GM18517 (cell line): ENCODE results near the gene COL27A1.
"Not testable (repeated sequence)": the region's sequence is repeated elsewhere in the genome, so short reads cannot be mapped to it uniquely, and the experiment has no call there.

Experiments used
- ATAC-seq: cut with Tn5 transposase; IDR thresholded peaks from one replicate; pipeline ENCODE4 v1.9.1; 2021; ENCODE audit warnings: mild to moderate bottlenecking, moderate library complexity; ENCODE audit not compliant: unreplicated experiment

Gene COL27A1

DNA sequence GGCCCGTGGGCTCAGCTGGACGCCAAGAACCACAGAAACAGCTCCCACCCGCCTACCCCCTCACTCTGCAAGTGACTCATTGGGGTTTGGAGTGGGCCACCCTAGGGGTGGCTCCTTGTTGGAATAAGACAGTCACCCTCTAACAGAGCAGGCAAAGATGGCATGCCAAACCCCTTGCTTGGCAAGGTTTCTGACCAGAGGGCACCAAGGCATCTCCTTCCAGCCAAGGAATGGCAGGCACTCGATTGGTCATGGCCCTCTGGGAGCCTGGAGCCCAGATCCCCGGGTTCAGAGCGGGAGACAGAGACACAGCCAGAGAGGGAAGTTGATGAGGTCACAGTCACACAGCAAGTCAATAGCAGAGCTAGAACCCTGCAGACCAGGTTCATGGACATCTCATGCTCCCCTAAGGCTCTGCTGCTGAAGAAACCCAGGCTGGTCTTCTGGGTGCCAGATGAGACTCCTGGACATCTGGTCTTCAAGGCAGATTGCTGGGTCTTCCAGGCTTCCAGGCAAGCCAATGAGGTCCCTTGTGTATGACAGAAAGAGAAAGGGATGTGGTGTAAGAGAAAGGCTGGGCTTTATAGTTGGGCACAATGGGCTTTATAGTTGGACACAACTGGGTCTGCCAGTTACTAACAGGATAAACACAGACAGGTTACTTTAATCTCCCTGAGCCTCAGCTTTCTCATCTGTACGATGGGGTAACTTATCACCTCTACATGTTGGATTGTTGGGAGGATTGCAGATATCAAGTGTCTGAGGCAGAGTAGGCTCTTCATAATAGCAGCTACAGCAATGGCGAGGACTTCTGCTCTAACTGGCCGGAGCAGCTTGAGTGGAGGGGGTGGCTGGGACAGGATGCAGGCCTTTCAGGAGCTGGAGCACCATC is 33.0 kb upstream of the COL27A1 start:
- no peak for ATAC-seq

DNA sequence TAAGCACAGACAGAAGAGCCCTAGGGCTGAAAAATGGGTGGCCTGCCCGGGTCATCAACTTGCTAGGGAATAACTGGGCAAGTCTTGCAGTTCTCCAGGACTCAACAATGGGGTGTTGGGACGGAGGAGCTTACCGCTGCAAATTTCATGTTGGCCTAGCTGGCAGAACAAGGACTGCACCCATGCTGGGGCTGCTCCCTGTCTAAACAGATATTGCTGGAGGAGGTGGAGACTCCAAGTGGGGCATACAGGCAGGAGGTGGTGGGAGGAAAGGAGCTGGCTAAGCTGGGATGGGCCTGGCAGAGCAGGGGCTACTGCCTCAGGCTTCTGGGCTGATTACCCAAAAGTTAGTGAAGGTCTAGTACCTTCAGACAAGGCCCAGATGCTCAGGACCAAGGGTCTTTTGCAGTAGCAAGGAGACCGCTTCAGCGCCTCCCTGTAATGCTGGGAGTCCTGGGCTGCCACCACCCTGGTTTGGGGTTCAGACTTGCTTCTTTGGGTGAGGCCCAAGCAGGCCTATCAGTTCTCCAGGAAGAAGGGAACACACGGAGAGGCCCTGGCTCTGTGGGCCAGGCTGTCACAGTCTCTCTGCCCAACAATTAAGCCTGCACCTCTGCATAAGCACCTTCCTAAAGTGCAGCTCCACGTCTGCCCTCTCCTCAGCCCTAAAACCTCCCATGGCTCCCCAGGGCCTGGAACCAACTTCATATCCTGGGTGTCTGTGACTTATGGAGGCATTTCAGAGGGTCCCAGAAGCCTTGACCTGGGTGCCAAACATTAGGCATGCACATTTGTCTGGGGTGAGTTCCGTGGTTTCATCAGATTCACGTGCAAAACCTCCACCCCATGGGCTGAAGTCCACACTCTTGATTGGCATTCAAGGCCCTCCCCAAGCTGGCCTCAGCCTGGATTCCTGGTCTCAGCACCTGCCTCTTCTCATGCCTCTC is 32.0 kb upstream of the COL27A1 start:
- ATAC-seq = no peak

DNA sequence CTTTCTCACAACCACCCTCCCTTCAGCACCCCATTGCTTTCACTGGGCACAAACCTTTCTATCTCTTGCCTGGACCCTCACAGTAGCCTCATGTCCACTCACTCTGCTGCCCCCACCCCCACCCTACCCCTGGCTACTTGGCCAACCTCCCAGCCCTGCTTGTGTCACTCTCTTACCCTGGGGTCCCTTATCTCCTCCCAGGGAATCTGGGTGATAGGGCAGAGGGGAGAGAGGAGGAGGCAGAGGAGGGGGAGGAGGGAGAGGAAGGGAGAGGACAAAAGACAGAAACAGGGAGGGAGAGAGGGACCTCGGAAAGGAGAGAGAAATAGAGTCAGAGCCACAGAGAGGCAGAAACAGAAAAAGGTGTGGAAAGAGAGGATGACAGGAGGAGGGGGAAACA is 31.2 kb upstream of the COL27A1 start:
- no peak for ATAC-seq

DNA sequence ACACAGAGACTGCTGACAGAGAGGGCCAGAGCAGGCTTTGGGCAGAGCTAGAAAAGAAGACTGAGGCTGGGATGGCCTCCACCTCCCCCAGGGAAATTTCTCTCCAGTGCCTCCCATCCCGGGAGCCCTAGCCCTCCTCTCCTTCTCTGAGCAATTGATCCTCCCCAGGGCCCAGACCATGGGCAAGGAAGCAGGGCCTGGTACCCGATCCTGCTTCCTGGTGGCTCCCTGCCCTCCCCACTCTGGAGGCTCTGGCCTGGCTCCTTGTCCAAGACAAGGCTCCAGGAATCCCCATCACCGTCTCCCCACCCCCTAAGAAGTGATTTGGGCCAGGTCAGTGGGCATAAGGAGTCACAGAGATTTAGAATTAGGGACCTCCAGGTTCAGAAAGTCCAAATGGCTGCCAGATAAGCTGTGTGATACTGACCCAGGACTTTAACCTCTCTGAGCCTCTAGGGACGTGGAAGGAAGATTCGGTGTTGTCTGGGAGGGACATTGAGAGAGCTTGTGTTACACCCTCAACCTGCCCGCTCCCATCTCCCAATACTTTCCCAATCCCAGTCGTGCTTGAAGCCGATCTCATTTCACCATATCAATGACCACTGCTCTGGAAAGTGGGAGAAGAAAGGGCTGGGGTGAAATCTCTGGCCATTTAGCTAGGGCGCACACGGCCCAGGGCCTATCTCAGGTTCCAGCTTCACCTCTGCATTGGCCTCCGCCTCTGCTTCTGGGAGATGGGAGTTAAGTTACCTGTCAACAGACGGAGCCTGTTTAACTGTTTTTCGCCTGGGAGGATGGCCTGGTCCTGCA is 30.5 kb upstream of the COL27A1 start:
- ATAC-seq = no peak

DNA sequence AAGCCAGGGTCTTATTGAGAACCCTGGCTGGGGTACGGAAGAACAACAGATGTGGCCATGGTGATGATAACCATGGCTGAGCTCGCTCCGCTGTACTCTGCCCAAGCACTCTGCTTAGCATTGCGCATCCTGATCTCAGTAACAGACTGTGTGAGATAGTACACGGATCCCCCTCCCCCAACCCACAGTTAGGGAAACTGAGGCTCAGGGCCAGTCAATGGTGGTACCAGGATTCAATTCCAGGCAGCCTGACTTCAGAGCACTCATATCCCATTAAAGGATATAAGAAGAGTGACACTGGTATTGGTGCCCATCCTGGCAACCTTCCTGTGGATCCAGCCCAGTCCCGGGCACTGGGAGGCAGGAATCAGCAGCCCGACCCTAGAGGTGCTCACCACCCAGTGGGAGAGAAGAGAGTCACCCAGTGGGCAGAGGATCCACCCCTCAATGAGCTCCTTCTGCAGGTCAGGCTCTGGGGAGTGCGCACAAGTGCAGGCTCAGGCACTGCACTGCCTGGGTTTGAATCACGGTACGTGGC is 29.8 kb upstream of the COL27A1 start:
- no peak for ATAC-seq

DNA sequence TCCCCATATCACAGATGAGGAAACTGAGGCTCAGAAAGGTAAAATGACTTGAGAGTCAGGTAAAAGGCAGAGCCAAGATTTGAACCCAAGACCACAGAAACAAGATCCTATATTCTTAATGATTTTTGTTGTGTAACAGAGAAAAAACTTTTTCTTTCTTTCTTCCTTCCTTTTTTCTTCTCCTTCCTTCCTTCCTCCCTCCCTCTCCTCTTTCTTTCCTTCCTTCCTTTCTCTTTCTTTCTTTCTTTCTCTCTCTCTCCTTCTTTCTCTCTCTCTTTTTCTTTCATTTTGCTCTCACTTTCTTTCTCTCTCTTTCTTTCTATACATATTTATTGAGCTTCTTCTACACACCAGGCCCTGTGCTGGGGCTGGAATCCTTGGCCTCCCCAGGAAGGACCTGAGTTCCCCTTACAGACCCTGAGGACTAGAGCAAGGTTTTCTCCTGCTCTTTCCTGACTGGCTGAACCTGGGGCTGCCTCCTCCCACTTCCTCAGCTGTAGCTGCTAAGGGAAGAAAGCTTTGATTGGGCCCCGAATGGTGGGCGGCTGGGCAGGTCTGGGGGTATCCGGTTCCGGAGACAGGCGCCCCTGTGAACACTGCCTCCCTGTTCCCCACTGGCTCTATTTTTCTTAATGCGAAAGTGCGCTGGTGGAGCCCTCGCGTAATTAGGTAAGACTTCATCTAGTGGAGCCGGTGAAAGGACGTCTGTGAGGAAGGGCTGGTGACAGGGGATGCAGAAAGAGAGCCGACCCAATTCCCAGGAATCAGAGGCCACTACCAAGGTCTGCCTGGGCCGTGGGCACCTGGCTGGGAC is 28.9 kb upstream of the COL27A1 start:
- ATAC-seq = no peak

DNA sequence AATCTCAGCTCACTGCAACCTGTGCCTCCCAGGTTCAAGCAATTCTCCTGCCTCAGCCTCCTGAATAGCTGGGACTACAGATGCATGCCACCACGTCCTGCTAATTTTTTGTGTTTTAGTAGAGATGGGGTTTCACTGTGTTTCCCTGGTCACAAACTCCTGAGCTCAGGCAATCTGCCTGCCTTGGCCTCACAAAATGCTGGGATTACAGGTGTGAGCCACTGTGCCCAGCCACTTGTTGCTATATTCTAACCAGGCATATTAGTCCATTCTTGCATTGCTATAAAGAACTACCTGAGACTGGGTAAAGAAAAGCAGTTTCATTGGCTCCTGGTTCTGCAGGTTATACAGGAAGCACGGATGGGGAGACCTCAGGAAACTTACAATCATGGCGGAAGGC is 26.6 kb upstream of the COL27A1 start:
- ATAC-seq = not testable (repeated sequence)

DNA sequence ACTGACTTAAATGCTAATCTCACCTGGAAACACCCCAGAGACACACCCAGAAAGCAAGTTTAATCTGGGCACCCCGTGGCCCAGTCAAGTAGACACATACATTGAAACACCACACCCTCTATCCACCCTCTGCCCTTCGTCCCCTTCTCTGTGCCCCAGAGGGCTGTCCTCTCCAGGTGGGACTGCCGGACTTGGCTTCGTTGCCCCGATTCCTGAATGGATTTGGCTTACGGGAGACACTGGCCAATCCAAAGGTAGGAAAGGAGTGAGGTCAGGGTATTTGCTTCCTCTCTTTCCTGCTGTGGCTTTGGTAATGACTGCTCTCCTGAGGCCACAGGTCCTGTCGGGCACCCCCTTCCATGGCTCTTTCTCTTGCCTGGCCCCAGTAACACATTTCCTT is 25.2 kb upstream of the COL27A1 start:
- no peak for ATAC-seq

DNA sequence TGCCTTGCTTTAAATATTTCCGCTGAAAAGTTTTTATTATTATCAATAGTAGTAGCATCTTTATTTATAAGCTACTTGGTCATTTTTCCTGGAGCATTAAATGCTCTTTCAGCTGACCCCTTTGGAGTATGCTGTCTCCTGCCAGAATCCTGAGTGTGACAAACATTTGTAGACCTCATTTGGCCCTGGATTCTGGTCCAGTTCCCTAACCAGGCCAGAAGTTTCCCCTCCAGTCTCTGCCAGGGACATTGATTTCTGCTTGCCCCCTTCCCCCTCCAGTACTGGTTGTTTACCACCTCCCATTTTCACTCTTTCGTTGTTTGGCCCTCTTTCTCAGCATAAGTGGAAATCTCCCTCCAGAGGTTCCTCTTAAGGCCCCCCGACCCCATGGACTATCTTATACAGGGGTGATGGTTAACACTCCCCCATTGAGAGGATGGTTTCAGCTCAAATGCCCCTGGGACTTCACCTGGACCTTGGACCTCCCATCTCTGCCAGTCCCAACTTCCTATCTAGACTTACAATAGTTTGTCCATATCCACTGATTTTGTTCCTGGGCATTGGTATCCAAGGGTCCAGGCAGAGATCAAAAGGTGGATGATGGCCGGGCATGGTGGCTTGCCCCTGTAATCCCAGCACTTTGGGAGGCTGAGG is 24.6 kb upstream of the COL27A1 start:
- ATAC-seq = no peak

DNA sequence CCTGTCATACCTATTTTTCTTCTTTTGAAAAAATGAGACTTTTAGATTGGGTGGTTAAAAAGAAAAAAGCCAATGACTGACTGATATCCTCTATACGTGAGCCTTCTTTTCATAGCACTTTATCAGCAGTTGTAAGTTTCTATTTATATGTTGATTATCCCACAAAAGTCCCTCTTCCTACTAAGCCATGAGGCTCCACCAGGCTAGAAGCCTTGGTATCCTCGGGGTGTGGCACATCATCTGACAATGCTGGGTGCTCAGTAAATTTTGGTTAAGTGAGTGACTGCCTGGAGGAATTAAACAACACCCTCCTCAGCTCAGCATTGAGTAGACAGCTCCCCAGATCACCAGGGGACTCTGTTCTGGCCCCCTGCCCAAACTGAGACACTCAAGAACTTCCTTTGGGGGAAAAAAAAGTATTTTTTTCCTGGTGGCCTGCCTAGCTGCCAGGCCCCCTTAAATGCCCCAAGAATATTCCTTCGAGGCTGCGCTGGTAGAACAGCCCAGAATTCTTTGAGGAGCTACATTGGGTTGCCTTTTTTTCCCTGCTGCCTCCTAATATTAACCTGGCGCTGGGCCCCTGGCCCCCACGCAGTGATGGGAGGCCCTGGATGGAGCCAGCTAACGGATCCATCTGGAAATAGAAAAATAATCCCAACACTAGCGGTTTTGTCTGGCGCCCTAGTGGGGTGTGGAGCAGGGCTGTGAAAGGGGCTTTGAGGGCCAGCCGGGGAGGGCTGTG is 23.4 kb upstream of the COL27A1 start:
- no peak for ATAC-seq

DNA sequence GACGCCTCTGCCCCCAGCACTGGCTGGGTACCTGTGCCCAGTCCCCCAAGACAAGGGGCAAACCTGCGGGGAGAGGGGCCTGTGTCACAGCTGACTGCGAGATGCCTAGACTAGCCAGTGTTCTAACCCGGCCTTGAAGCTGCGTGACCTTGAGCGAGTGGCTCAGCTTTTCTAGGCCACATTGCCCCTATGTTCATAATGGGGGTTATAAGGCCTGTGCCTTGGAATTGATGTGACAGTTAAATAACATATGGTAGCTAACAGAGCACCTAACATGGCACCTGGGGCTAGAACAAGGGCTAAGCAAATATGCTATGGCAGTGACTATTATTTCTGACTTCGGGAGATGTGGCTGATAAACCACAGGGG is 22.8 kb upstream of the COL27A1 start:
- no peak for ATAC-seq

DNA sequence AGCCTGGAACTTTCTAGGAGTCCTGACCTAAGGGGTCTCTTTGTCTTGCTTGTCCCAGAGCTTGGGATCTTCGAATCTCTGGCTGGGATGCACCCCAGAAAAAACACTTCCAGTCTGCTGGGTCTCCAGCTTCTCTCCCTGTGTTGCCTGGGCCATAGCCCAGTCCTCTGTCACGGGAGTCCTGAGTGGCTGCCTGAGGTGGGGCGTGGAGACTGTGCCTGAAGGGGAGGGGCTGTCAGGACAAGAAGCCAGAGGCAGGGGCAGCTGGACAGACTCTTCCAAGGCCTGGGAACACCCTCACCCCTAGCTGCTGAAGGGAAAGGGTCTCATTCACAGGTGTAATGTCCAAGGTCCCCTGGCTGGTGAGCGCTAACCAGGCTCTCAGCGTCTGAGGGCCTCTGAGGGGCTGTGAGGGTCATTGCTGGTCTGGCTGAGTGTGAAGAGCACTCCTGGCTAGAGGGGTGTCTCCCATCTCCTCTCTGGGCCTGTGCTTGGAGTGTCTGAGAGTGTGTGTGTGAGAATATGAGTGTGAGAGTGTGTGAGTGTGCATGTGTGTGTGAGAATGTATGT is 20.4 kb upstream of the COL27A1 start:
- no peak for ATAC-seq

DNA sequence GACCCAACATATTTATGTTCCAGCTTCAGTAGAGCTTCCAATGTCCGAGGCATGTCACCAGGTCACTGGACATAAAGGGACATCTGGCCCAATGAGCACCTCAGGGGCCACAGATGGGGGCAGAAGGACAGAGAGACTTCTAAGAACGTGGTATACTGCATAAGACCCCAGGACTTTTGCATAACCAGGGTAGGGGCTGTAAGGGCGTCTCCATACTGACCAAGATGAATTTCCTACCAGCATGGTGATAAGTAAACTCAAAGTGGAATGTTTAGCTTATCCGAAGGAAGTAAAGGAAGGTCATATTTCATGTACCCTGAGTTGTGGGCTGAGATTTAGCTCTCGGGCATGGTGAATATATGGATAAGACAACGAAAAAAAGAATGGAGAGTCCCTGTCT is 17.5 kb upstream of the COL27A1 start:
- ATAC-seq = no peak

DNA sequence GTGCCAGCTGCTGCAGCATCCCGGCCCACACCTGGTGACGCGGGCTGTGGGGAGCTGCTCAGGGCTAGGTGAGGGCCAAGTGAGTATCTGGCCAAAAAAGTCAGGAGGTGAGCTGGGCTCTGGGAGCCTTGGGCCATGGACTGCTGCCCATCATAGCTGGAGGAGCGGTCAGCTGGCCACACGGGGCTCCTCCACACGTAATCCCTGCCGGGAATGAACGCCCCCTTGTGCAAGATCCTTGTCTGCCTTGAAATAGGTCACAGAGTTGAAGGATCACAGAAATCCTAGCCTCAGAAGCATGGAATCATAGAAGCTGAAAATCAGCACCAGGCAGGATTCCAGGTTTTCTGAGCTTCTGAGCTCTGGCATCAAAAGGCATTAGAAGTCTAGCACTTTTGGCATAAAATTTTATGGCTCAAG is 16.8 kb upstream of the COL27A1 start:
- ATAC-seq = no peak

DNA sequence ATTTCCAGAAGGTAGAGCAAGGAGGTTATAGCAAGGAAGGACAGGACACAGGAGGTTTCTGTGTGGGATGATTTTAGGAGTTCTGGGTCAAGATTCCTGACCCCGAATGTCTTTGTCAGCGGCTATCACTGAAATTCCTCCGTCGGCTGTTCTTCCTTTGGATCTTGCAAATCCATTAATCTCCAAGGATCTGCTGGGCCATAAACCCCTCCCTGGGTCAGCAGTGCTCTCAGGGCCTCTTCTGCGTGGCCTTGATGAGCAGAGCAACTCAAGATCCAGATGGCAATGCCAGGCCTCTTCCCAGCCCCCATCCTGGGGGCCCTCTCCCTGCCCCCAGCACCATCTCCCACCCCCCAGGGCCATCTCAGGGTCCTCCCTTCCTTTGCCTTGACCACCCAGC is 16.3 kb upstream of the COL27A1 start:
- ATAC-seq = no peak

DNA sequence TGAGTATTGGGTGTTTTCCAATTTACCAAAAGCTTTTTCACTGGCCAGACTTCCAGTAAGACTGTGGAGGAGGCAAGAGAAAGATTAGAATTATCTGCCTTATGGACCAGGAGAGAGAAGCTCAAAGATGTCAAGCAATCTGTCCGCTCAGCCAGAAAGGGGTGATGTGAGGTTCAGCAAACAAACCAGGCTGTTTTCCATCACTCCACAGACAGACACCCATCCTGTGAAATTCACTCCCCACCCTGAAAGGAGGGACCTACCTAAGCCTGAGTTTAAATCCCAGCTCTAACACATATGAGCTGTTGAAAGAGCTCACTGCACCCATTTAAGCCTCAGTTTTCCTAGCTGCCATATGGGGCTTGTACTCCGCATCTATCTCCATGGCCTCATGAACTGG is 14.9 kb upstream of the COL27A1 start:
- ATAC-seq = no peak

DNA sequence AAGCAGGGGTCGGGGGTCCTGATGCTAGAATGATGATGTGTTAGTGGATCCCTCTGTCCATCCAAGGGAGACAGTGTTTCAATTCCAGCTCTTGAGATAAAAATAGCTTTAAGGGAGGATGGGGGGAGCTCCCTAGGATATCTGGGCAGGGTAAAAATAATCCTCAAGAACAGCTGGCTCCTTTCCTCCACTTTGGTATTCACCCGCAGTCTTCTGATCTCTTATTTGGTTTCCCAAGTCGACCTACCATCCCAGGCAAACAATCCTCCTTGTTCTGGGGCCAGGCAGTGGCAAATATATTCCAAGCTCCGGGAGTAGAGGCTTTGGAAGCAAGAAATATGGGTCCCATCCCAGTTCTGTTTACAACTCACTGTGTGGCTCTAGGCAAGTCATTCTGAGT is 14.5 kb upstream of the COL27A1 start:
- no peak for ATAC-seq
